ENCODE measurements around the gene NET1.
"Not testable (repeated sequence)": the region's sequence is repeated elsewhere in the genome, so short reads cannot be mapped to it uniquely, and the experiment has no call there.

The NET1 gene, protein sequence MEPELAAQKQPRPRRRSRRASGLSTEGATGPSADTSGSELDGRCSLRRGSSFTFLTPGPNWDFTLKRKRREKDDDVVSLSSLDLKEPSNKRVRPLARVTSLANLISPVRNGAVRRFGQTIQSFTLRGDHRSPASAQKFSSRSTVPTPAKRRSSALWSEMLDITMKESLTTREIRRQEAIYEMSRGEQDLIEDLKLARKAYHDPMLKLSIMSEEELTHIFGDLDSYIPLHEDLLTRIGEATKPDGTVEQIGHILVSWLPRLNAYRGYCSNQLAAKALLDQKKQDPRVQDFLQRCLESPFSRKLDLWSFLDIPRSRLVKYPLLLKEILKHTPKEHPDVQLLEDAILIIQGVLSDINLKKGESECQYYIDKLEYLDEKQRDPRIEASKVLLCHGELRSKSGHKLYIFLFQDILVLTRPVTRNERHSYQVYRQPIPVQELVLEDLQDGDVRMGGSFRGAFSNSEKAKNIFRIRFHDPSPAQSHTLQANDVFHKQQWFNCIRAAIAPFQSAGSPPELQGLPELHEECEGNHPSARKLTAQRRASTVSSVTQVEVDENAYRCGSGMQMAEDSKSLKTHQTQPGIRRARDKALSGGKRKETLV

DNA sequence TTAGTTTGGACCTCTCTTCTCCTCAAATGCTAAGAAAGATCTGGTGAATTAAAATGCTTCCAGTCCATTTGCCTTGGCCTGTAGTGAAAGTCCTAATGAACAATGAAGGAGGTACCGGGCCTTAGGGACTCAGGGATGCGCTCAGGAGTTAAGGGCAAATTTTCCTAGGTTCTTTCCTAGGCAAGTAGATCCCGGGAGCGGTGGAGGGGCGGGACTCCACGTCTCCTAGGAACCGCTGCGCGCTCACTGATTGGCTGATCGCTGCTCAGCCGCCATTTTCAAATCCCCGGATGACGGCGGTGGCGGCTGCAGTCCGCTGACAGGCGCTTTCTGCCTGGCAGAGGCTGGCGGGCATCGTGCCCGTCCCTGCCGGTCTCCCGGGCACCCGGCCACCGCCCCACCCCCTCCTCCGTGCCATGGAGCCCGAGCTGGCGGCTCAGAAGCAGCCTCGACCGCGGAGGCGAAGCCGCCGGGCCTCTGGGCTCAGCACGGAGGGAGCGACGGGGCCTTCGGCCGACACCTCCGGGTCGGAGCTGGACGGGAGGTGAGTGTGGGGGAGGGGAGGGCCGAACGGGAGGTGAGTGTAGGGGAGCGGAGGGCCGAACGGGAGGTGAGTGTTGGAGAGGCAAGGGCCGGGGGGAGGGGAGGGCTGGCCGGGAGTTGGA lies at the start of gene NET1:
Gene NET1, plus strand, starts transcription at position 281 of the 665 bp plus-strand sequence. Its CDS starts 136 bp downstream, at position 417.
- peak; percentile 47 for DNase-seq

DNA sequence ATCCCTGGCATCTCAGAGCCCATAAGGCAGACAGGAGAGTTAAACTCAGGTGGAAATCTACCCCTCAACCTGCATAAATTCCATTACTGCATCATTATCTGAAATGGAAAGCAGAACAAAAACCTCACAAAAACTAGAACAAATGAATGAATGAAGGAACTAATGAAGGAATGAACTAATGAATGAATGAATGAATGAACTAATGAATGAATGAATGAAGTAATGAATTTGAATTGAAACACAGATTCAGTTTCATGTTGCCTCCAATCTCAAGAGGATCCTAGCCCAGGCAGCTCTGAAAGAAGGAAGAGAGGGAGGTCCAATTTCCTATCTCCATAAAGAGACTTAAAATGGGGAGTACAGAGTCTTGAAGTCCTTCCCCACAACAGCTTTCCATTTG lies 49.5 kb upstream of the NET1 start:
- DNase-seq, result no peak

DNA sequence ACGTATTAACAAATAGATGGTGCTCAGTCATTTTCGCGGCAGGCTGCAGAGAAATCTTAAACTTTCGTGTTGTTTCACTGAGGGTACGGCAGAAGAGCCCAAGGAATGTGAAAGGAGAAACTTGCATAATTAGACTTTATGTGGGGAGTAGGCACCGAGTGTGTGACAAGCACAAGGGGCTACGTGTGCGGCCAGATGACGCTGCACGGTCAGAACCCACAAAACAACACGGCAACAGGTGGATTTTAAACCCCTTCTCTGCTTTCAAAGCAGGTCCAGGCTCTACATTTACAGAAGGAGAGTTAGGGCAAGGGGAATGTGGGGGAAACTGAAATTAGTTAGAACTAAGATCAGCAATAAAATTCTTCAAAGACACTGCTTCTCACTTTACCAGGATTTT lies 48.0 kb upstream of the NET1 start:
- DNase-seq, result no peak

DNA sequence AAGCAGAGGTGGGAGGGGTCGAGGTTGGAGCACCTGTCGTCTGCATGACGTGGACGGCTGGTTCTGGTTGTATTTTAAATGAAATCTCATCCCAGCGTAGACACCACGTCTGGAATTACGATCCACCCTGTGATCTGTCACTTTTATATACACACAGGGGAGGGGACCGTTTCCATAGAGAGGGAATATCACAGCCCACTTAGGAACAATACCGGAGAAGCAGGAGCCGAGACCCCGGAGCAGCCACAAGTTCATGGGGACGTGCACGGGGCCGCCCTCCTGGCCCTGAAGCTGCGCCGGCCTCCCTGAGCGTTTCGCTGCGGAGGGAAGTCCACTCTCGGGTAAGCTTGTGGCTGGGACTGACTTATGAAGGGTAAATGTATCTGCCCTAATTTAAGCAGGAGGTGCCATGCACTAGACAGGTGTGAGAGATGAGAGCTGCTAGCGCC lies 47.4 kb upstream of the NET1 start, which contains the start of gene UCN3:
Gene UCN3, plus strand, starts transcription at position 77 of the 449 bp plus-strand sequence. CDS start 8,755 bp downstream, outside the sequence.
- DNase-seq, result no peak

DNA sequence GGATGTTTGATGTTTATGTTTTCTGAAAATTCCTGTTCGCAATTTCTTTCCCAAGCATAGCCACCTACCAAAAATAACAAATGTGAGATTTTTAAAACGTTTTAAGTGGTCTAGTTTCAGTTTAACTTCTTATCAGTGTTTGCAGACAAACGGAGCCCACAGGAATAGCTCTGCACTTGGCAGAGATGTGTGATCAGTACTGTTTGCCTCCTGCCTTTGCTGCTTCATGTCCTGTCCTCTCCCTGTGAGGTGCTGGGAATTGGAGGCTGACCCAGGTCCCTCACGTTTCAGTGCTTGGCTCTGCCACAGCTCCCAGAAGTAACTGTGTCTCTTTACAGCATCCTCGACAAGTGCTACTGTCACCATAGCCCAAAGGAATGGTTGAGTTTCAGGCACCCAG lies 46.4 kb upstream of the NET1 start:
- DNase-seq, result no peak

DNA sequence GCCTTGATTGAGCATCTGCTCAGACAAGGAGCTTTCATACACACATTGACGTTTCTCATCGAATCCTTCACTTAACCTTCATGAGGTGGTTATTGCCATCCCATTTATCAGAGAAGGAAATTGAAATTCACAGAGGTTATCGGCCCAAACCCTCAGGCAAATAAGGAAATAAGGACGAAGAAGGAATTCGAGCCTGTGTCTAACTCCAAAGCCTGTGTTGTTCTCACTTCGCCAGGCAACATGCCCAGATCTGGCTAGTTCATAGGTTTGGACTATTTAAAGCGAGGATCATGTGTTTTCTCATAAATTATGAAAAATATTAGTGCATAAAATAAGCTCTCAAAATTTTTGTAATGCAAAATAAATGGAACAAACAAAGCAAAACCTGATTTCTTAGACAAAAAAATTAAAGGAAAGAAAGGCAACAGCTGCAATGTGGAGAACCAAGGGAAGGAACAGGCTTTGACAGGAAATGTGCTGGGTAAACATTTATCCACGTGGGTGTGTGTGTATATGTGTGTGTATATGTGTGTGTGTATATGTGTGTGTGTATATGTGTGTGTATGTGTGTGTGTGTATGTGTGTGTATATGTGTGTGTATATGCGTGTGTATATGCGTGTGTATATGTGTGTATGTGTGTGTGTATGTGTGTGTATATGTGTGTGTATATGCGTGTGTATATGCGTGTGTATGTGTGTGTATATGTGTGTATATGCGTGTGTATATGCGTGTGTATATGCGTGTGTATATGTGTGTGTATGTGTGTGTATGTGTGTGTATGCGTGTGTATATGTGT lies 42.8 kb upstream of the NET1 start:
- DNase-seq, result no peak

DNA sequence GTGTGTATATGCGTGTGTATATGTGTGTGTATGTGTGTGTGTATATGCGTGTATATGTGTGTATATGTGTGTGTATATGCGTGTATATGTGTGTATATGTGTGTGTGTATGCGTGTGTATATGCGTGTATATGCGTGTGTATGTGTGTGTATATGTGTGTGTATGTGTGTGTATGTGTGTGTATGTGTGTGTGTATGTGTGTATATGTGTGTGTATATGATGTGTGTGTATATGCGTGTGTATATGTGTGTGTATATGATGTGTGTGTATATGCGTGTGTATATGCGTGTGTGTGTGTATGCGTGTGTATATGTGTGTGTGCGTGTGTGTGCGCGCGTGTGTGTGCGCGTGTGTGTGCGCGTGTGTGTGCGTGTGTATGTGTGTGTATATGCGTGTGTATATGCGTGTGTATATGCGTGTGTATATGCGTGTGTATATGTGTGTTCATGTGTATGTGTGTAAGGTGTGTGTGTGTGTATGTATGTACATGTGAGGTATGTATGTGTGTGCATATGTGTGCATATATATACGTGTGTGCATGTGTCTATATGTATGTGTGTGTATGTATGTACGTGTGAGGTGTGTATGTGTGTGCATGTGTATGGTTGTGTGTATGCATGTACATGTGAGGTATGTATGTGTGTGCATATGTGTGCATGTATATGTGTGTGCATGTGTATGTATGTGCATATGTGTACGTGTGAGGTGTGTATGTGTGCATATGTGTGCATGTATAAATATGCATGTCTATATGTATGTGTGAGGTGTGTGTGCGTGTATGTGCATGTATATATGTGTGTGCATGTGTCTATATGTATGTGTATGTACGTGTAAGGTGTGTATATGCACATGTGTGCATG lies 41.6 kb upstream of the NET1 start:
- DNase-seq, result no peak

DNA sequence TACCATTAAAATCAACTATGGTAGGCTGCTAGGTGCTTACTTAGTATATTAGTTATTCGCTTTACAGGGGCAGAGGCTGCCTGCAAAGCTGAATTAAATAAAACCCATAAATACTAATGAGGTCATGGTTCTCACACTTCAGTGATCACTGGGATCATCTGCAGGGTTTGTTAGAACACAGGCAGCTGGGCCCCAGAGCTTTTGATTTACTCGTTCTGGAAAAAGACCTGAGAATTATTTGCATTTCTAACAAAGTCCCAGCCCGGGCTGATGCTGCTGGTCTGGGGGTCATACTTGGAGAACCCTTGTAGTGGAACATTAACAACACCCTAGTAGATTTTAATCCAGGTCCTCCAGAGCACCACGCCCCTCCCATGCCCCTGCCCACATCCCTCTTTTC lies 39.0 kb upstream of the NET1 start:
- DNase-seq, result no peak

DNA sequence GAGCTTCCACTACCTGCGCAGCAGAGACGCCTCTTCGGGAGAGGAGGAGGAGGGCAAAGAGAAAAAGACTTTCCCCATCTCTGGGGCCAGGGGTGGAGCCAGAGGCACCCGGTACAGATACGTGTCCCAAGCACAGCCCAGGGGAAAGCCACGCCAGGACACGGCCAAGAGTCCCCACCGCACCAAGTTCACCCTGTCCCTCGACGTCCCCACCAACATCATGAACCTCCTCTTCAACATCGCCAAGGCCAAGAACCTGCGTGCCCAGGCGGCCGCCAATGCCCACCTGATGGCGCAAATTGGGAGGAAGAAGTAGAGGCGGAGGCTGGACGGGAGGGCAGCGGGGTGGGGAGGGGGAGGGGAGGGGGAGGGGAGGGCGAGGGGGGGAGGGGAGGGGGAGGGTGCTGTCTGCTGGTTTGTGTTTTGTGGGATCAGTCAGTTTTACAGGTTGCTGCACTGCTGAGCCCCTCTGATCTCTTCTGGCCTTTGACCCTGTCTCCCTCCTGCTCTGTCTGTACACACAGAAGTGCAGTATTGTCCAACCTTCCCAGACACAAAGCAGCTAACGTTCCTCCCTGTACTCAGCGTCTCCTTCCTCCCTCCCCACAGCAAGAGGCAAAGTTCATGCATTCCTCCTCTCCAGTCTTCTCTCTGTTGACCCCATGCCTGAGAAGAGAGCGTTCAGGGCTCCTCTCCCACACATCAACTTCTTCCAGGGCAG lies 38.3 kb upstream of the NET1 start:
- no peak for DNase-seq

DNA sequence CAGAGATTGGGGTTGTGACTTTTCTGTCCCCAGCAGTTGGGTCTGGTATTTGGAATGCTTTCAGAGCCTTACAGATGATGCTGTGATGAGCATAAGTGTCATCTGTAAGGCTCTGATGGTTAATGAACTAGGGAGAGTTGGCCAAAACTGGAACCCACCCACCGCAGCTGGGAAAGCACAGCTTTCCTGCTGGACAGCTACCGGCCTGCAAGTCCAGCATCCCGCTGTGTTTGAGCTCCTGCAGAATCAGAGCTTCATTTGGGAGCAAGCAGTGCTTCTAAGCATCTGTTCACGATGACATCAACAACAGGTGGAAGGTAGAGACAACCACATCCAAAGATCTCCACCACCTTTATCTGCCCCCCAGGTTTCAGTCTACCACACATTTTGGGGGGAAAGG lies 35.9 kb upstream of the NET1 start:
- DNase-seq, result no peak

DNA sequence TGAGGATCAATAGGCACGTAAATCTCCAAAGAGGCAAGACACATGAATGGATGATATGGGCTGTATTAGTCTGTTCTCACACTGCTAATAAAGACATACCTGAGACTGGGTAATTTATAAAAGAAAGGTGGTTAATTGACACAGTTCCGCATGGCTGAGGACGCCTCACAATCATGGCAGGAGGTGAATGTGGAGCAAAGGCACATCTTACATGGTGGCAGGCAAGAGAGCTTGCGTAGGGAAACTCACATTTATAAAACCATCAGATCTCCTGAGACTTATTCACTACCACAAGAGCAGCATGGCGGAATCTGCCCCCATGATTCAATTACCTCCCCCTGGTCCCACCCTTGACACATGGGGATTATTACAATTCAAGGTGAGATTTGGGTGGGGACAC lies 33.2 kb upstream of the NET1 start:
- not testable (repeated sequence) for DNase-seq

DNA sequence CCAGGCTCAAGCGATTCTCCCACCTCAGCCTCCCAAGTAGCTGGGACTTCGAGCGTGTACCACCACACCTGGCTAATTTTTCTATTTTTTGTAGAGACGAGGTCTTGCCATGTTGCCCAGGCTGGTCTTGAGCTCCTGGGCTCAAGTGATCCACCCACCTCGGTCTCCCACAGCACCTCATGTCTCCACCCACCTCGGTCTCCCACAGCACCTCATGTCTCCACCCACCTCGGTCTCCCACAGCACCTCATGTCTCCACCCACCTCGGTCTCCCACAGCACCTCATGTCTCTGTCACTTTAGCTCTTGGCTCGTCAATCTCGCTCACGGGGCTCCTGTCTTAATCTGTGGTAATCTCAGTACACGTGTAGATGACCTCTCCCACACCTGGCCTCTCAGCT lies 32.0 kb upstream of the NET1 start:
- not testable (repeated sequence) for DNase-seq

DNA sequence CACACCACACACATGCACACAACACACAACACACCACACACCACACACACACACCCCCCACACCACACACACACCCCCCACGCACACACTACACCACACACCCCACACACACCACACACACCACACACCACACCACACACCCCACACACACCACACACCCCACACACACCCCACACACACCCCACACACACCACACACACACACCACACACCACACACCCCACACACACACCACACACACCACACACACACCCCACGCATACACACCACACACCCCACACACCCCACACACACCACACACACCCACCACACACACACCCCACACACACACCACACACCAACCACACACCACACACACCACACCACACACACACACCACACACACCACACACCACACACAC lies 31.2 kb upstream of the NET1 start:
- DNase-seq, result no peak

DNA sequence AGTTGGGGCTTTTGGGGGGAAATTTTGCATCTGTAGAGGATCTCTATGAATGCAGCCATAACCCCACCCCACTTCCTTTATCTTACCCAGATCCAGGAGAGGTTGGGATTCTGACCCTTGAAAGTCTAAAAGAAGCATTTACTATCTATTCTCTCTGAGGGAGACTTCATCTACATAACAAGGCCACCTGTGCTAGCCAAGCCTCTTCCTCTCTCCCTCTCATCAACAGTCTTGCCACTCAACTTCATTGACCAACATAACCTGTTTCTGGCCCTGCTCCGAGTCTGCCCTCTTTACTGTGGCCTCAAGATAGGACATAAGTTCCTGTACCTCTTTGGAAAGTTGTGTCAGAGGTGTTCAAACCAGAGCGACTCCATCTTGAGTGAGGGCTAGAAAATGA lies 27.1 kb upstream of the NET1 start:
- DNase-seq, result no peak

DNA sequence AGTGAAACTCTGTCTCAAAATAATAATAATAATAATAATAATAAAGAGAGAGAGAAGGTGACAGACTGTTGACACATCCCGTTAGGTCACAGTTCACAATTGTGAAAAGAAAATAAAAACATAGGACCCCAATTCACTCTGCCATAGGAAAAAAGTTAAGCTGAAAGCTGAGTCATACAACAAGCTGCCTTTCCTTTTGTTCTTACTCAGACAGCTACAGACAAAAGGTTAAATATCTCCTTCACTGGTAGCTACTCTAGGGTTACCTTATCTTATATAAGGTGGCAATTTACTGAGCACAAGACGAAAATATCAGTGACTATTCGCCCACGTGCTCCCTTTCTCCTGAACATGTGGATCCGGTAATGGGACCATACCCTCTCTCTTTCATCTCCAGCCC lies 25.2 kb upstream of the NET1 start:
- no peak for DNase-seq

DNA sequence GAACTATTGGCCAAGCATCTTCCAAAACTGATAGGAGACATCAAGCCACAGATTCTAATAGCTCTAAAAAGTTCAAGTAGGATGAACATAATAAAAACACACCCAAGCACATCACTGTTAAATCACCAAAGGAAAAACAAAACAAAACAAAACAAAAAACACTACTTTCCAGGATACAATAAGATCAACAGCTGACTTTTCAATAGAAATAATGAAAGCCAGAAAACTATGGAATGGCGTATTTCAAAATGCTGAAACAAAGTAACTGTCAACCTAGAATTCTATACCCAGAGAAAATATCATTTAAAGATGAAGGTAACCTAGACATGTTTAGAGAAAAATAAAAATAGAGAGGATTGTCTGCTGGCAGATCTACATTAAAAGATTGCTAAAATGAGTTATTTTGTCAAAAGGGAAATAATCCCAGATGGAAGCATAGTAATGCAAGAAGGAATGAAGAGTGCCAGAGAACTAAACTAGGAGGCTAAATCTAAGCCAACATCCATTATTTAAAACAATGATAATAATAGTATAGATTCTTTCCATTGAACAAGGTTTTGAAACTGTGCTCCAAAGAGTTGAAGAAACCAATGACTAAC lies 21.7 kb upstream of the NET1 start:
- DNase-seq, result no peak

DNA sequence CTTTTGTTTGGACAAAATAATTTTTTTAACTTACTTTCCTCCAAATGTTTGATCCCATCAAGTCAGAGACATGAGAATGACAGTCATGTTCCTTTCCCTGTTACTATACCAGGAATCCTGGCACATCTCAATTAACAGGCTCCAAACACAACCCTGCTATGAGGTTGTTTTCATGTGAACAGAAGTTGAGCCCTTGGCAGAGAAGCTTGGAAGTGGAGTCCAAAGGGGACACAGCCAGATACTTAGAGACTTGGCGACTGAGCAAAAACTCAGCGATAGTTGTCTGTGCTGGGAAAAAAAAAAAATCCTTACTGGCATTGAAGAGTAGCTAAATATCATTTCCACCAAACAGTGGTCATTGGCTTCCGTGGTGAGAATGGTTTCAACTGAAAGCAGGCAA lies 20.6 kb upstream of the NET1 start:
- DNase-seq, result no peak

DNA sequence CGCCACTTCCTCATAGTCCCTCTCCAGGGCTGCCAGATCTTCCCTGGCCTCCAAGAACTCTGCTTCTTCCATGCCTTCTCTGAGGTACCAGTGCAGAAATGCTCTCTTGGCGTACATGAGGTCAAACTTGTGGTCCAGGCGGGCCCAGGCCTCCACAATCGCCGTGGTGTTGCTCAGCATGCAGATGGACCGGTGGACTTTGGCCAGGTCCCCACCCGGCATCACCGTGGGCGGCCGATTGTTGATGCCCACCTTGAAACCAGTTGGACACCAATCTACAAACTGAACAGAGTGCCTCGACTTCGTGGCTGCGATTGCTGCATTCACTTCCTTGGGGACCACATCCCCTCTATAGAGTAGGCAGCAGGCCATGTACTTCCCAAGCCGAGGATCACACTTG lies 18.8 kb upstream of the NET1 start:
- no peak for DNase-seq

DNA sequence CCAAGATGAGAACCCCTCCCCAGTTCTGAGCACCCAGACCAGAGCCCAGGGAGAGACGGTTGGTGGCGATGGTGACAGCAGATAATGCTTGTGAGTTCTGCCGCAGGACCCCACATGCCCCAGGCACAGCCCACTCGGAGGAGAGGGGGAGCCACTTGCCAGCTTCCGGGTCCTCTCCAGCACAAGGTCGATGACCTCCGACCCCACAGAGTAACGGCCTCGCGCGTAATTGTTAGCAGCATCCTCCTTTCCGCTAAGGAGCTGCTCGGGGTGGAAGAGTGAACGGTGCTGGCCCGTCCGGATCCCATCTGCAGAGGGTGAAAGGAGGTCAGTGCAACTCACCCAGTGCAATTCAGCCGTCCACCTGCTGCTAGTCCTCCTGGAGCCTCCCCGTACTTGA lies 17.2 kb upstream of the NET1 start:
- DNase-seq, result no peak

DNA sequence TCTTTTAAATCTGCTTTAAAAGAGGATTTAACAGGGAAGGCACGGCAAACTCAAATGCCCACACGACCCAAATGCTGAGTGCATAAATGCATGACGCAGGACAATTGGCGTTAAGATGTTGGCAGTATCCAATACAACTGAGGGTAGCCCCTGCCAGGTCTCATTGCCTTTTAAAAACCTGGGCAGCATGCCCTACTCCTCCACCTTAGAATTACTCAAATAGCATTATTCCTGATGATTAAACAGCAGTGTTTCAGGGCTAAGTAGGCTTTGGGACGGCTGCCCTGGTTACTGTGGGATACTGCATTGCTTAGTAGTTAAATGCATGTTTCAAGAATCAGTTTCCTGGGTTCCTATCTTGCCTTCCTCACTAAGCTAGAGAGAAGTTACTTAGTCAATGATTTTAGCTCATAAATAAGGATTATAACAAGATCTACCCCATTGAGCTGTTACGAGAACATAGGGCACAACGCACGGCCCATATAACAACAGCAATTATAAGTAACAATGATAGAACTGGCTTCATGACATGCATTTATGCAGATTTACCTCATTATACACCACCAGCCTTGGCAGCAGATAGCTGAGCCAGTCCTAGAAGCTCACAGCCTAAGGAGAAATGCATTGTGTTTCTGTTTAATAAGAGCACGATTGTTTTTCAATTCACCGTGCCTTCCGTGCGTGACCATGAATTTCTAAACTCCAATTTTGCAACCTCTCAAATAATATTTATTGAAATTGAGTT lies 15.6 kb upstream of the NET1 start:
- DNase-seq, result no peak

All from activated CD4-positive, alpha-beta T cell treated with anti-CD3 and anti-CD28 coated beads for 1 hour (primary cell).